ENCODE measurements around the gene NLGN1.

- no peak for TF ChIP-seq POLR2A (IDR thresholded peaks at IDR 0.05; ENCODE audit: low read depth, low read length)
- no peak for TF ChIP-seq POLR2AphosphoS5 (IDR thresholded peaks at IDR 0.05; ENCODE audit: low read depth, low read length)
Observed at GRCh38 chr3:174197416-174197815, 799.9 kb downstream of the NLGN1 start.

Data from GM12892 (cell line).